Measurements from ENCODE around the gene FOXO4. TPM values are rescaled to one million over a fixed set of nuclear protein-coding genes. Genes with fewer than 3 reads are reported as not detected.

FOXO4 gene
- polyA plus RNA-seq, 2 of the 4 experiments (the other 2 are of a cell fraction) = 1.0 to 2.3 TPM

GRCh38 chrX:71096760-71097032 lies 1.0 kb downstream of the FOXO4 start:
- ATAC-seq (peak in 1 of 2 experiments; percentile 2; a peak in 1 of 6 replicates), DNase-seq (ENCODE audit: low read depth in 1 of 2, low spot score in 1 of 2) (no peak), FAIRE-seq (no peak)
- POLR2A ChIA-PET = no interaction called here
- CTCF ChIA-PET = interaction anchor here (1.1 kb wide), 1 partner anchor 83 kb away, joined by 3 read pairs; no protein-coding TSS in a partner anchor
- no peak for TF ChIP-seq HMGXB4 (CRISPR knock-in tag; IDR thresholded peaks at IDR 0.05; ENCODE audit: borderline replicate concordance)
- TF ChIP-seq RAD21 (conservative IDR thresholded peaks at IDR 0.05 in 1 of 2, IDR thresholded peaks at IDR 0.05 in 1 of 2) = no peak
- no peak for TF ChIP-seq MYC (IDR thresholded peaks at IDR 0.05; ENCODE audit: borderline replicate concordance, low read length)
- Histone ChIP-seq H3K4me3 (peak overlapping the region; percentile 58), H3K4me1 (peaks cover 6% of the 10 kb centered on the region; the same call in 2 of the 3 replicates), H3K9me3 (no peaks in the 10 kb centered on the region), H3K4me2 (peak overlapping the region; percentile 83), H3K27ac (peak overlapping the region; percentile 78 to 86; a peak in 5 of 6 replicates)
- WGBS (ENCODE audit: missing lambda C conversion rate) = 15% methylated on average over 5 of the region's 9 CpGs

GRCh38 chrX:71098302-71098701 lies 2.7 kb downstream of the FOXO4 start:
- no peak overlapping the region for H3K27ac ChIP-seq
- ATAC-seq = peak in 1 of 2 experiments; percentile 44; a peak in 2 of 6 replicates
- FAIRE-seq = no peak

GRCh38 chrX:71098951-71099506 lies 3.4 kb downstream of the FOXO4 start:
- TF ChIP-seq JUN (IDR thresholded peaks at IDR 0.05) = no peak
- Histone ChIP-seq H3K9me3 (no peaks in the 10 kb centered on the region), H3K4me1 (peaks cover 6% of the 10 kb centered on the region; the same call in 2 of the 3 replicates), H3K4me2 (no peak overlapping the region), H3K4me3 (no peak overlapping the region), H3K27ac (no peak overlapping the region)
- no peak for DNase-seq (ENCODE audit: low read depth in 1 of 2, low spot score in 1 of 2)
- CTCF ChIA-PET = interaction anchor here (0.5 to 2.4 kb wide), 6 partner anchors 8 to 115 kb away, joined by 3 to 9 read pairs (median 4); partner anchors contain the start of genes IL2RG and MED12
- no peak for ATAC-seq
- 40% methylated on average over 5 of the region's 5 CpGs for WGBS (ENCODE audit: missing lambda C conversion rate)
- no peak for FAIRE-seq
- POLR2A ChIA-PET = interaction anchor here (1.3 kb wide), 1 partner anchor 19 kb away, joined by 3 read pairs; the partner anchor contains the start of gene MED12

More at GRCh38 chrX:71098302-71098701, 2.7 kb downstream of the FOXO4 start:
- ChIA-PET POLR2A (no interaction called here), CTCF (interaction anchor here (0.9 kb wide), 1 partner anchor 31 kb away, joined by 3 read pairs; no protein-coding TSS in a partner anchor)
- 0% methylated on average over 2 of the region's 2 CpGs for WGBS (ENCODE audit: missing lambda C conversion rate)
- TF ChIP-seq CTCF (IDR thresholded peaks at IDR 0.05) (peak; percentile 41), RNF2 (IDR thresholded peaks at IDR 0.05; ENCODE audit: borderline replicate concordance, low read depth) (no peak), RAD21 (conservative IDR thresholded peaks at IDR 0.05 in 1 of 2, IDR thresholded peaks at IDR 0.05 in 1 of 2) (peak; percentile 44 to 55; a peak in 4 of 5 replicates), SMC3 (IDR thresholded peaks at IDR 0.05) (peak; percentile 32; the same call in 2 of the 3 replicates), MAFK (IDR thresholded peaks at IDR 0.05; ENCODE audit: partially characterized antibody) (no peak)
- Histone ChIP-seq H3K4me1 (peaks cover 6% of the 10 kb centered on the region; the same call in 2 of the 3 replicates), H3K4me2 (no peak overlapping the region), H3K4me3 (no peak overlapping the region), H3K9me3 (no peaks in the 10 kb centered on the region)
- peak; percentile 55 for DNase-seq (ENCODE audit: low read depth in 1 of 2, low spot score in 1 of 2)

GRCh38 chrX:71099736-71100135 lies 4.1 kb downstream of the FOXO4 start:
- no peak overlapping the region for H3K4me2 ChIP-seq
- WGBS (ENCODE audit: missing lambda C conversion rate) = 61% methylated on average over 3 of the region's 4 CpGs
- no peak overlapping the region for H3K4me3 ChIP-seq
- no peaks in the 10 kb centered on the region for H3K9me3 ChIP-seq
- CTCF ChIA-PET = interaction anchor here (0.5 to 2.4 kb wide), 7 partner anchors 9 to 116 kb away, joined by 3 to 9 read pairs (median 4); partner anchors contain the start of genes IL2RG and MED12
- ATAC-seq (no peak), FAIRE-seq (no peak), DNase-seq (ENCODE audit: low read depth in 1 of 2, low spot score in 1 of 2) (no peak)
- POLR2A ChIA-PET = interaction anchor here (1.3 kb wide), 1 partner anchor 18 kb away, joined by 3 read pairs; the partner anchor contains the start of gene MED12
- TF ChIP-seq CBX2 (IDR thresholded peaks at IDR 0.05; ENCODE audit: borderline replicate concordance, low read depth) (no peak), RCOR1 (IDR thresholded peaks at IDR 0.05; ENCODE audit: low read depth, low read length) (no peak), KDM5A (IDR thresholded peaks at IDR 0.05) (no peak), RAD21 (conservative IDR thresholded peaks at IDR 0.05 in 1 of 2, IDR thresholded peaks at IDR 0.05 in 1 of 2) (no peak), ZNF302 (CRISPR knock-in tag; IDR thresholded peaks at IDR 0.05) (no peak), FOXS1 (CRISPR knock-in tag; IDR thresholded peaks at IDR 0.05) (no peak), NFE2L2 (conservative IDR thresholded peaks at IDR 0.05; ENCODE audit: low read length) (no peak), GATA3 (IDR thresholded peaks at IDR 0.05; ENCODE audit: borderline replicate concordance) (no peak), REST (IDR thresholded peaks at IDR 0.05) (no peak), HES2 (IDR thresholded peaks at IDR 0.05) (no peak)
- peaks cover 6% of the 10 kb centered on the region; the same call in 2 of the 3 replicates for H3K4me1 ChIP-seq
- no peak overlapping the region for H3K27ac ChIP-seq

All from A549 (cell line).